OCI-LY7 (cell line): ENCODE data around the gene MAP3K2.

Experiments
- EZH2phosphoT487 ChIP-seq: fragments of 200-600 bp; sonication (generic); IDR thresholded peaks from 2 replicates; pipeline ENCODE4 v1.6.1; 2018; ENCODE audit warnings: low read depth, borderline replicate concordance, mild to moderate bottlenecking, mixed run types, antibody characterized with exemption, low read length, moderate library complexity, mixed read lengths
- TF ChIP-seq, protein P1 (sequence below): fragments of 200-600 bp; sonication (generic); conservative IDR thresholded peaks from 2 replicates; pipeline ENCODE4 v1.5.1; 2014; ENCODE audit warnings: mild to moderate bottlenecking, antibody characterized with exemption, low read length, moderate library complexity, mixed read lengths

DNA sequence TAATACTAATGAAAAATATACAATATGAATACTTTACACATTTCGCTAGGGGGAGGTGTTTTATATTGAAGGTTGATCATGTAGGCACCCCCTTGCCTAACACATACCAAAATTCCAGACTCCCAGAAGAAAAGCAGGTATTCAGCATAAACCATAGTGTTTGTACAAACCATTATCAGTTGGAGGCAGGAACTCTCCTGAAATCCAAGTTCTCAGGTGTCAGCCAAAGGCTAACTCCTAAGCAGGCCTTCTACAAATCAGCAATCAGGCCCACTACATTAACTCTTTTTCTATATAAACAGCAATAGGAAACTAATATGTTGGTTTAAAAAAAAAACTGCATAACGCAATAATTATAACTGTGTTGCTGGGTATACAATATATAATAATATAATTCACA lies 44.5 kb downstream of the MAP3K2 start:
- TF ChIP-seq, protein P1, sequence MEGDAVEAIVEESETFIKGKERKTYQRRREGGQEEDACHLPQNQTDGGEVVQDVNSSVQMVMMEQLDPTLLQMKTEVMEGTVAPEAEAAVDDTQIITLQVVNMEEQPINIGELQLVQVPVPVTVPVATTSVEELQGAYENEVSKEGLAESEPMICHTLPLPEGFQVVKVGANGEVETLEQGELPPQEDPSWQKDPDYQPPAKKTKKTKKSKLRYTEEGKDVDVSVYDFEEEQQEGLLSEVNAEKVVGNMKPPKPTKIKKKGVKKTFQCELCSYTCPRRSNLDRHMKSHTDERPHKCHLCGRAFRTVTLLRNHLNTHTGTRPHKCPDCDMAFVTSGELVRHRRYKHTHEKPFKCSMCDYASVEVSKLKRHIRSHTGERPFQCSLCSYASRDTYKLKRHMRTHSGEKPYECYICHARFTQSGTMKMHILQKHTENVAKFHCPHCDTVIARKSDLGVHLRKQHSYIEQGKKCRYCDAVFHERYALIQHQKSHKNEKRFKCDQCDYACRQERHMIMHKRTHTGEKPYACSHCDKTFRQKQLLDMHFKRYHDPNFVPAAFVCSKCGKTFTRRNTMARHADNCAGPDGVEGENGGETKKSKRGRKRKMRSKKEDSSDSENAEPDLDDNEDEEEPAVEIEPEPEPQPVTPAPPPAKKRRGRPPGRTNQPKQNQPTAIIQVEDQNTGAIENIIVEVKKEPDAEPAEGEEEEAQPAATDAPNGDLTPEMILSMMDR = peak; percentile 69
- TF ChIP-seq EZH2phosphoT487 = no peak
